GM06990 (cell line): ENCODE results near the gene NMUR2.

Source experiments
- DNase-seq: peaks from one replicate; pipeline ENCODE4 v3.0.0-alpha.2; 2011; ENCODE audit not compliant: insufficient read length; ENCODE audit errors: extremely low read depth
- H3K27me3 ChIP-seq: replicated peaks from 2 replicates; pipeline ENCODE4 v1.6.0; 2011; ENCODE audit warnings: low read length; ENCODE audit not compliant: control insufficient read depth, insufficient read depth
- H3K36me3 ChIP-seq: 2 replicates; pipeline ENCODE4 v1.5.1; 2011; ENCODE audit warnings: low read length; ENCODE audit not compliant: control insufficient read depth, insufficient read depth
- H3K4me3 ChIP-seq: replicated peaks from 2 replicates; pipeline ENCODE4 v1.5.1; 2011; ENCODE audit warnings: low read depth, mild to moderate bottlenecking, control low read depth, low read length
- CTCF ChIP-seq: IDR thresholded peaks from 2 replicates; pipeline ENCODE4 v1.5.1; 2011; ENCODE audit warnings: low read length, control low read depth, mild to moderate bottlenecking, inconsistent platforms; ENCODE audit not compliant: insufficient read depth, poor library complexity, severe bottlenecking

NMUR2 gene

GRCh38 chr5:152355061-152355460 is 50.0 kb downstream of the NMUR2 start:
- Histone ChIP-seq H3K36me3 (no peaks in the 10 kb centered on the region), H3K4me3 (no peak overlapping the region), H3K27me3 (no peaks in the 10 kb centered on the region)
- TF ChIP-seq CTCF, result no peak
- no peak for DNase-seq

- Histone ChIP-seq H3K36me3 (no peaks in the 10 kb centered on the region), H3K27me3 (no peaks in the 10 kb centered on the region), H3K4me3 (no peak overlapping the region)
- DNase-seq, result no peak
- no peak for TF ChIP-seq CTCF
These were observed 52.1 kb downstream of the NMUR2 start for GRCh38 chr5:152353001-152353400.

- no peak for DNase-seq
- peak; percentile 95 for TF ChIP-seq CTCF
- Histone ChIP-seq H3K27me3 (no peaks in the 10 kb centered on the region), H3K36me3 (no peaks in the 10 kb centered on the region), H3K4me3 (no peak overlapping the region)
These were observed 55.2 kb downstream of the NMUR2 start for GRCh38 chr5:152349683-152350526.
